ENCODE data around the gene PRR14.
A peak's percentile ranks its signal among the peaks of the same experiment; 100 is the strongest.
"Not testable (repeated sequence)": the region's sequence is repeated elsewhere in the genome, so short reads cannot be mapped to it uniquely, and the experiment has no call there.

The PRR14 gene

DNA sequence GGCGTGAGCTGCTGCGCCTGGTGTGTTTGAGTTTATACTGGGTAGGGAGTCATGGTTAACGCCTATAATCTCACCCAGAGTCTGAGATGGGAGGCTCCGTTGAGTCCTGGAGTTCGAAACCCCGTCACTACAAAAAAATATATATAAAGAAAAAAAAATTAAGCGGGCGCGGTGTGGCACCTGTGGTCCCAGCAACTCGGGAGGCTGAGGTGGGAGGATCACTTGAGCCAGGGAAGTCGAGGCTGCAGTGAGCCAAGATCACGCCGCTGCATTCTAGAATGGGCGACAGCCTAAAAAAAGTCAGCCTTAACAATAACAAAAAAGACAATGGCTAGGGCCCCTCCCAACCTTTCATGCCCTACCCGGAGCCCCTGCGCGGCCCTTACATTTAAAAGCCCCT is 17.2 kb upstream of the PRR14 start:
- no peak for DNase-seq

DNA sequence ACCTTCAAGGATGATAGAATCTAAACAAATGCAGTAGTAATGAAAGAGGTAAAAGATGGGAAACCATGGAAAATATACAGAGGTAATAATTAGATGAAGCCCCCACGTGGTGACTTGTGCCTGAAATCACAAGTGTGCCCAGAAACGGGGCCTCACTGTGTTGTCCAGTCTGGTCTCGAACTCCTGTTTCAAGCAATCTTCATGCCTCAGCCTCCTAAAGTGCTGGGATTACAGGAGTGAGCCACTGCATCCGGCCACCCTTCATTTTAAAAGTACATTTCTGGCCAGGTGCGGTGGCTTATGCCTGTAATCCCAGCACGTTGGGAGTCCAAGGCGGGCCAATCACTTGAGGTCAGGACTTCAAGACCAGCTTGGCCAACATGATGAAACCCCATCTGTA is 14.2 kb upstream of the PRR14 start:
- no peak for DNase-seq

DNA sequence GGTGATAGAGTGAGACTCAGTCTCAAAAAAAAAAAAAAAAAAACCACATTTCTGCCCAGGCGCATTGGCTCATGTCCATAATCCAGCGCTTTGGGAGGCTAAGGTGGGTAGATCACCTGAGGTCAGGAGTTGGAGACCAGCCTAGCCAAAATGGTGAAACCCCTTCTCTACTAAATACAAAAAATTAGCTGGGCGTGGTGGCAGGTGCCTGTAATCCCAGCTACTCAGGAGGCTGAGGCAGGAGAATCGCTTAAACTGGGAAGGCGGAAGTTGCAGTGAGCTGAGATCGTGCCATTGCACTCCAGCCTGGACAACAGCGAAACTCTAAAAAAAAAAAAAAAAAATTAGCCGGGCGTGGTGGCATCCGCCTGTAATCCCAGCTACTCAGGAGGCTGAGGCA is 13.6 kb upstream of the PRR14 start:
- not testable (repeated sequence) for DNase-seq

DNA sequence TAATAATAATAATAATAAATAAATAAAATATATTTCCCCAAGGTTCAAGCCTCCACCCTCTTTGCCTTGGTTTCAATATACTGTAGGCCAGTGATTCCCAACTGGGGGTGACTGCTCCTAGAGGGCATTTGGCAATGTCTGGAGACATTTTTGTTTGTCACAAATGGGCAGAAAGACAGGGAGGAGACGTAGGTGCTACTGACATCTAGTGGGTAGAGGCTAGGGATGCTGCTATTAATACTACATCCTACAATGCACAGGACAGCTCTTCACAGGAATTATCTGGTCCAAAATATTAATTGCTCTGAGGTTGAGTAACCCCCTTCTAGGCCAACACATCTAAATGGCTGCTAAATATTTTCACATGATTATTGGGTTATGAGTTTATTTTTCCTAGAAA is 12.8 kb upstream of the PRR14 start:
- peak; percentile 9 for DNase-seq

DNA sequence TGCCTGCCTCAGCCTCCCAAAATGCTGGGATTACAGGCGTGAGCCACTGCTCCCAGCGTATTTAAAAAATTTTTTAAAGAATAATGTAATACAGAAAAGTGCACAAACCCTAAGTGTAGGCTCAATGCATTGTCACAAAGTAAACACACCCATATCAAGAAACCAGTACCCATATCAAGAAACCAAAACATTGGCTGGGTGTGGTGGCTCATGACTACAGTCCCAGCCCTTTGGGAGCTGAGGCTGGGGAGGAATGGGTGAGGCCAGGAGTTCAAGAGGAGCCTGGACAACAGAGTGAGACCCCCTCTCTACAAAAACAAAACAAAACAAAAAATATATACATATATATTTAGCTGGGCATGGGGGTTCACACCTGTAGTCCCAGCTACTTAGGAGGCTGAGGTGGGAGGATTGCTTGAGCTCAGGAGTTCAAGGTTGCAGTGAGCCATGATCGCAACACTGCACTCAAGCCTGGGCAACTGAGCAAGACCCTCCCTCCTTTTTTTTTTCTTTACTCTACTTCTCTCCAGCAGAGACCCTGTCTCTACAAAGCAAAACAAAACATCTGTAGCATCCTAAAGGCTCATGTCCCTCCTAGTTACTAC is 9.3 kb upstream of the PRR14 start:
- DNase-seq: no peak

DNA sequence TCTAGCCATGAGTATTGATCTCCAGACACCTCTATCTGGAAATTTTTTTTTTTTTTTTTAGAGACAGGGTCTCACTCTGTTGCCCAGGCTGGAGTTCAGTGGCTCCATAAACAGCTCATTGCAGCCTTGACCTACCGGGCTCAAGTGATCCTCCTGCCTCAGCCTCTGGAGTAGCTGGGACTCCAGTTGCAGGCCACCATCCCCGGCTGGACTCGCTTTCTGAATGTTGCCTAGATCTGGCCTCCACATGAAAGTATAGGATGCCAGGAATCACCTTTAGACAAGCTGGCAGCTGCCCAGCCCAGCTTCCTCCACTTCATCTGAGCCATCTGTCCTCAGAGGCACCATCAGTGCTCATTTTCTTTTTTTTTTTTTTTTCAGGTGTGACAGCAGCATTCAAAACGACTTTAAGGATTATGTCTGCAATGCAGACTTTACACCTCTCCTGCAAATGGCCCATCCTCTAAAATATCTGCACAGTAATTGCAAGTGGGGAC is 6.4 kb upstream of the PRR14 start:
- DNase-seq: peak; percentile 10

DNA sequence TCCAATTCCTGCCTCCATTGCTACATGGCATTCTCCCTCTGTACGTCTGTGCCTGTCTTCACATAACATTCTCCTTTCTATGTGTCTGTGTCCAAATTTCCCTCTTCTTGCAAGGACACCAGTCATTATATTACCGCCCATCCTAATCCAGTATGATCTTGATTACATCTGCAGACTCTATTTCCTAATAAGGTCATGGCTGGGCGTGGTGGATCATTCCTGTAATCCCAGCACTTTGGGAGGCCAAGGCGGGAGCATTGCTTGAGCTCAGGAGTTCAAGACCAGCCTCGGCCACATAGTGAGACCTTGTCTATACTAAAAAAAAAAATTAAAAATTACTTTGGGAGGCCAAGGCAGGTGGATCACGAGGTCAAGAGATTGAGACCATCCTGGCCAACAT is 5.0 kb upstream of the PRR14 start:
- no peak for DNase-seq

DNA sequence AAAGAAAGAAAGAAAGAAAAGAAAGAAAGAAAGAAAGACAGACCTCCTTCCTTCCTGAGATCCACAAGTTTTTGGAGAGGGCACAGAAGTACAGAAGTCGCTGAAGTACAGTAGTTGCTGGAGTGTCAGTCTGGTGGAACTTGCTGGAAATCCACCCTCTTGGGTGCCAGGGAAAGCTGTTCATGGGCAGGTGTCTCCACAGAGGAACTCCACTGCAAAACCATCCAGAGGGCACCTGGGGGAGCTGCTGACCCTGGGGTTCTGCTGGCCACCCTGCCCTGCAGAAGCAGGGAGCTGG is 3.5 kb upstream of the PRR14 start:
- no peak for DNase-seq

DNA sequence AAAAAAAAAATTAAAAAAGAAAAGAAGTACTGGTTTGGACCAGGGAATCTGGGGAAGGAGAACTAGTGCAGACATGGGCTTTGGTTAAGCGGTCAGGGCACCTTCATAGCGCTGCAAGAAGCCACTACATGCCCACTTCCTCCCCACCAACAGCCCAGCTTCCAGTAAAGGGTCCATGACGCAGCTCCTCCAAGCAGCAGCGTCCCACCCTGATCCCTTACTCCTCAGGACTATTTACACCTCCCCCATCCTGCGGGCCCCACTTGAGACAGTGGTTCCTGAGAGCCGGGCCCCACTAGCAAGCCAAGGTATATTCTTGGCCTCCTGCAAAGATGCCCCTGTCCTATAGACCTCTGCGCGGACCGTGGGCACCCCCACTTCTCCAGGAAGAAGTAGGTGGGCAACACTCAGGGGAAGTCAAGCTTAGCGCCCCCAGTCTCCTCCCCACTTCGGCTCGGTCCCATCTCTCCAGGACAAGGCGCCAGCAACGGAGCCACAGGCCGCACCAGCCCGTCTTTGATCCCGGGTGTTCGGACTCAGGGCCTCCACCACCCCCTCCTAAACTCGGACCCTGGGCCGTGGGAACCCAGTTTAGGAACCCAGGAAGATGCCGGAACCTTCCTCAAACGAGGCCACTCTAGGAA is 913 bp upstream of the PRR14 start:
- DNase-seq: no peak

DNA sequence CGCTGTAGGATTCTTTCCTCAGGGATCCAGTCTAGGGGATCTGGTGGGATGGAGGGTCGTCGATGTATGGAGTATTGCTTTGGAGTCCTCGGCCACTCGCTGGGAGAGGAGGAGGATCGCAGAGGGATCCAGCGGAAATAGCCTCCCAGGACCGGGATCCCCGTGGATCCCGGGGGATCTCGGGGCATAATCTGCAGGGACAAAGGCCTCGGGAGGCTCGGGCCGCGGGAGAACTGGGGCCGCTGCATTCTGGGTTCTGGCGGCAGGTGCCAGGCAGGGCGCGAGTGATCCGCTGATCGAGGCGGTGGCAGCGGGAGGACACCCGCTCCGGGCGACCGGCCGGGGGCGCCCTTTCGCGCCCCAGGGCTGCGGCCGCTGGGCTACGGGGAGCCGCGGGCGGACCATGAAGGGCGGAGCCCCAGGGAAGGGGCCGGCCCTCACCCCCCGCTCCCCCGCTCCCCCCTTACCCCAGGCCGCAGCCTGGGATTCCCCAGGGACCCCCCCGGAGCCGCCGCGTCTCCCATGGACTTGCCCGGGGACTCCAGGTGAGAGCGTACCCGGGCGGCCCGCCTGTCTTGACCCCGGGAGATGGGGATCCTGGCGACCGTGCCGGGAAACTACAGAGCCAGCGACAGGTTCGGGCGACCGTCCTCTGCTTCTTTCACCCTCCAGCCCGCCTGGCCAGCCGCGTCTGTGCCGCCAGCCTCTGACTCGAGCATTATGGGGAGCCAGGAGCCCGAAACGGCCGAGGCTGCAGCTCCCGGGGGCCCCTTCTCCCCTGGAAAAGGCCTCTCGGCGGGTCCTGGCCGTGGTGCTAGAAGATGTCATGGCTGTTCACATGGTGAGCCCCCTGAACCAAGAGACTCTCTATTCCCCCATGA is 604 bp downstream of the PRR14 start:
- DNase-seq: peak; percentile 33

DNA sequence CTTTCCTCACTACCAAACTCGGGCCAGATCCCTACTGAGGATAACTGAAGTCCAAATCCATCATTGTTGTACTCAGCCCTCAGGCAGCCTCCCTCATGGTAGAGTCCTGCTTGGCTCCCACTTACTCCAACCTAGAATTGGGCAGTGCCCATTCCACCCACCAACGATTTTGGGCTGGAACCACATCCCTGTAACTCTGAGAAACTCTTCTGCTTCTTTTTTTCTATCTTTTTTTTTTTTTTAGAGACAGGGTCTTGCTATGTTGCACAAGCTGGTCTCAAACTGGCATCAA is 1.2 kb downstream of the PRR14 start:
- DNase-seq: no peak

DNA sequence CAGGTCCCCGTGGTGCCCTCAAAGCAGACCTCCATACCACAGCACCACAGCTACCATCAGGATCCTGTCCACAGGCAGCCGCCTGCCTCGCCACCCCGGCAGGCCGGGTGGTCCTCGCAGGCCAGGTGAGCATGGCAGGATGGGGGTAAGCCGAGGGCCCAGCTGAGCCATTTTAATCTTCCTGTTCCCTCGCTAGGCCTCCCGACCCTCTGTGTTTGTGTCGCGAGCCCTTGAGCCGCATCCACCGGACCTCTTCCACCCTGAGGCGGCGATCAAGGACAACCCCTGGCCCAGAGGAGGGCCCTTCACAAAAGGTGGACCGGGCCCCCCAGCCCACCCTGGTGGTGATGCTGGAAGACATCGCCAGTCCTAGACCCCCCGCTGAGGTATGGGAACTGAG is 2.0 kb downstream of the PRR14 start:
- no peak for DNase-seq

DNA sequence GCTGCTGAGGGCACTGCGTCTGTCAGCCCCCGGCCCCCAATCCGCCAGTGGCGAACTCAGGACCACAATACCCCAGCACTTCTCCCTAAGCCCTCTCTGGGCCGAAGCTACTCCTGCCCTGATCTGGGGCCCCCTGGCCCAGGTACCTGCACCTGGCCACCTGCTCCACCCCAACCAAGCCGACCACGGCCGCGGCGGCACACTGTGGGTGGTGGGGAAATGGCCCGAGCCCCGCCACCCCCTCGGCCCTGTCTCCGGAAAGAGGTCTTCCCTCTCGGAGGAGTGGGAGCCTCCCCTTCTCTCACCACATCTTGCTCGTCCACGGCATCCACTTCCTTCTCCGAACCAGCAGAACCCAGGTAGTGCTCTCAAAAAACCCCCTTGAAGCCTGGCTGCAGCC is 4.1 kb downstream of the PRR14 start:
- DNase-seq: no peak

DNA sequence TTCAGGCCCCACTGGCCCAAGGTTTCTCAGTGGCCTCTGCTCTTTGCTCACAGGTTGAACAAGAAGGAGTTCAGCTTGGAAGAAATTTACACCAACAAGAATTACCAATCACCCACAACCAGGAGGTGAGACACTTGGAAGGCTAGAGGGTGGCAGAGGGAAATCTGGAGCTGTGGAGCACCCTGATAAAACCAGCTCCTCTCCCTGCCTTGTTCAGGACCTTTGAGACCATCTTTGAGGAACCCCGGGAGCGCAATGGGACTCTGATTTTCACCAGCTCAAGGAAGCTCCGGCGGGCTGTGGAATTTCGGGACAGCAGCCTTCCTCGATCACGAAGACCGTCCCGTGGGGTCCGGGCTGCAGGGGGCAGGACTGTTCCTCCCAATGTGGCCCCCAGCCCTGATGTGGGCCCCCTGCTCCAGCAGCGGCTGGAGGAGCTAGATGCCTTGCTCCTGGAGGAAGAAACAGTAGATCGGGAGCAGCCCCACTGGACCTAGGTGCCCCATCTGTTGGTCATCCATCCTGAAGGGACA is 5.1 kb downstream of the PRR14 start:
- no peak for DNase-seq

DNA sequence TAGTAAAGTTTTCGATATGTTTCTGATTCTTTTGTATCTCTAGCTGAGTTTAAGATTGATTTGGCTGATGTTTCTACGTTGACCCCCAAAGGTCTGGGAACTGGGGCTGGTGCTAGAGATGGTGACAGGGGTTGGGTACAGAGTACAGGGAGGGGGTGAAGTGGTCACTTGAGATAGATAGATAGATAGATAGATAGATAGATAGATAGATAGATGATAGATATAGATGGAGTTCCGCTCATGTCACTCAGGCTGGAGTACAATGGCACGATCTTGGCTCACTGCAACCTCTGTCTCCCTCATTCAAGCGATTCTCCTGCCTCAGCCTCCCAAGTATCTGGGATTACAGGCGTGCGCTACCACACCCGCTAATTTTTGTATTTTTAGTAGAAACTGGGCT is 5.6 kb downstream of the PRR14 start:
- no peak for DNase-seq

DNA sequence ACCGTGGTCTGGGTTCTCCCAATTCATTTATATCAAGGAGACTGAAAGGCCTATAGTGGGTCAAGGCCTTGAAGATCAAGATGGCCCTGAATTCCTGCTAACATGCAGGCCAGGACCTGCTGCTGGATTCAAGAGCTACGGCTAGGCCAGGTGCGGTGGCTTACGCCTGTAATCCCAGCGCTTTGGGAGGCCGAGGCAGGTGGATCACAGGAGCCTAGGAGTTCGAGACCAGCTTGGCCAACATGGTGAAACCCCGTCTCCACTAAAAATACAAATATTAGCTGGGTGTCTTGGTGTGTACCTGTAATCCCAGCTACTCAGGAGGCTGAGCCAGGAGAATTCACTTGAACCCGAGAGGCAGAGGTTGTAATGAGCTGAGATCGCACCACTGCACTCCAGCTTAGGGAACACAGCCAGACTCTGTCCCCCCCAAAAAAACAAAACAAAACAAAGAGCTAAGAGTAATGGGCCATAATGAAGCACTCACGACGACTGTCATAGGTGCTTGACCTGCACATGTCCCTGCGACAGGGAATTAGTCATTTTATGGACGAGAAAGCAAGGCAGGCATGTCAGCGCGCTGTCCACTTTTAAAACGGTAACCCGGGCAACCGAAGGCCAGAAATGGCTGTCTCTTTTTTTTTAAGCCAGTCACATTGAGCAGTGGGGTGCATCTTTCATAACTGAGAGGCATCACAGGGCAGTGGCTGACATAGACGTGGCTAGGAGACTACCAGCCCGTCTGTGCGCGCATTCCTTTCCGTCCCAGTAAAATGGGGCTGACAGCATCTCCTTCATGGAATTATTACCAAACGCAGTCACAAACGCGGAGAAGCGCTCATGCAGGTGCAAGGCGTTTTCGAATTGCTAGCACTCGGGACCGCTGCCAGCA is 6.5 kb downstream of the PRR14 start:
- peak; percentile 73 for DNase-seq

DNA sequence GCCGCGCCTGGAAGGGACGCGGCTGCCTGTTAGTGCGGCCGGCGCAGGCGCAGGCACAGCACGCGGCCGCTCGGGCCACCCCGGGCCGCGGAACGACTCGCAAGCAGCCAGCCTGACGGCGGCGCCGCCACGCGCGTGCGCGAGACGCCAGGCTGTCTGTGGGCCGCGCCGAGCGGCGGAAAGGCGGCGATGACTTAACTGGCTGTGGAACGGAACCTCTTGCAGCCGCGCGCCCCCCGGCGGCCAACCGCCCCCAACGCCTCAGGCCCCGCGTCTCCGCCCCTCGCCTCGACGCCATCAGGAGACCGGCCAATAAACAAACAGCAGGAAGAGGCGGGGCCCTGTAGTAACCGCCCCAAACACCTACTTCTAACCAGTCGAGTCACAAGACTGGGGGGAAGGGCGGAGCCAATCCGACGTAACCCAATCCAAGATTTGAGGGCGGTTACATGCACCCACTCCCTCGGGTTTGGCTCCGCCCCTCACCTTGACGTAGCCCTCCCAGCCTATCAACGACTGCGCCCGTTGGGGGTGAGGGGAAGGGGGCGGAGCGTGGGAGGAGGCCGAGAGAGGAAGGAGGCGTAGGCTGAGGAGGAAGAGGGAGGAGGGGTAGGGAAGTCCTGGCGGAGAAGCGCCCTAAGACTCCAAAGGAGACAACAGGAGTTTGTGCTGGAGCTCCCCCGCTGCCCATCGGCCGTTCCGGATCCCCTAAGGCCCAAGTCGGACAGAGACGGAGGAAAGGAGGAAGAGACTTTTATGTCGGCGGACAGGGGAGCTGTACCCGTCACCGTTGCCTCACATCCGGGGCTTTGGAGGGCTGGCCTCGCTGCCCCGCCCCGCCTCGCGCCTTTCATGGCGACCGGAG is 7.3 kb downstream of the PRR14 start, which contains the start of gene FBRS:
FBRS (plus strand) TSS at position 566 of the 865 bp plus-strand sequence. CDS start 1,088 bp downstream, outside the sequence.
- peak; percentile 99 for DNase-seq

DNA sequence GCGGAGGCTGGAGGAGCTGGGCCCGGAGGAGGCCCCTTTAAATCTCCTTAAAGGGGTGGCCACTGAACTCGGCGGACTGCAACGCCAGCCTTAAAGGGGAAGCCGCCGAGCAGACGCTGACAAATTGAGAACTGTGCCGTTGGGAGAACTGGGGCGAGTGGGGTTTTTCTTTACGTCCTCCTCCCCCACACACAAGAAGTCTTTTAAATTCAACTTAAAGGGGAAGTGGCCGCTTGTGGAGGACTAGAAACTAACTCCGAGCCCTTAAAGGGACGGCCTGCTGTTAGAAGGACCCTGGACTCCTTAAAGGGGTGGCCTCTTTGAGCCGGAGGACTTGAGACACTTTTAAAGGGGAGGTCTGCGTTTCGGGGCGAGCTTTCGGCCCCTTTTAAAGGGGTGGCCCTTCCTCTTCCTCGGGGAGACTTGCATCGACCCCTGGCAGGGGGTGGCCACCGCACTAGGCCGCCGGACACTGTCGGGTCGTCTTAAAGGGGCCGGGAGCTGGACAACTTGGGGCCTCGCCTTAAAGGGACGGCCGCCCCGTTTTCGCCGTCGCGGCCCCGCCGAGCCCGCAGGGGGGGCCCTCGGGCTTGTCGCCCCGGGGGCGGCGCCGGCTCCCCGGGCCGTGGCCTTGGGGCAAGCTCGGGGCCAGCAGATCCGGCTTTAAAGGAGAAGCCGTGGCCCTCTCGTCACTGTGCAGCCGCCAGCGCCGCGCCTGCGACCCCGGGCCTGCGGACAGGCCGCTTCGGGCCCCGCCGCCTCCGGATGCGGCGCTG is 8.2 kb downstream of the PRR14 start:
- DNase-seq: peak; percentile 95

DNA sequence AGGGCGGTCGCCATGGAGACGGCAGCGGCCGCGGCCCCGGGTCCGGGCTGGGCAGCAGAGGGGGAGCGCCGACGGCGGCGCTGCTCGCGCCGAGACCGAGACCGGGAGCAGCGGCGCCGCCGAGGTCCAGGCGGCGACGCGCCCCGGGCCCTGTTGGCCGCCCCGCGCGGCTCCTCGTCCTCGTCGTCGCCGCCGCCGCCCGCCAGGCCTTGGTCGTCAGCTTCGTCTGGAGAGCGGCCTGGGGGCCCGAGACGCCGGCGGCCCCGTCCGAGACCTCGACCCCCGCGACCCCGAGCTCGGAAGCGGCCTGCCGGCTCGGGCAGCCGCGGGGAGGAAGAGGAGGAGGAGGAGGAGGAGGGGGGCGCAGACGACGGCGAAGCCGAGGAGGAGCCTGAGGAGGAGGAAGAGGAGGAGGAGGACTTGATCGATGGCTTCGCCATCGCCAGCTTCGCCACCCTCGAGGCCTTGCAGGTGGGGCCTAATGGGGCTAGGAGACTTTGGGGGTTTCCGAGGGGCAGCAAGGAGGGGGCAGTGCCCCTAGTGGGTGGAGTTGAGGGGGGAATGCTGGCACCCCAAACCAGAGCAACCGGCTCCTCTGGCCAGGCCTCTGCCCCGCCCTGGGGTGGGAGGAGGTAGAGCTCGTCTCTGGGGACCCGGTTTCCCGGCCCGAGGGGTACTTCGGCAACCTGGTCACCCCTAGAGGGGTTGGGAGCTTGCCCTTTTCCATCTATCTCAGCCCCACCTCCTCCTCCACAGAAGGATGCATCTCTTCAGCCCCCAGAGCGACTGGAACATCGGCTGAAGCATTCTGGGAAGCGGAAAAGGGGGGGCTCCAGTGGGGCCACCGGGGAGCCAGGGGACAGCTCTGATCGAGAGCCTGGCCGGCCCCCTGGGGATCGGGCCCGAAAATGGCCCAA is 9.0 kb downstream of the PRR14 start:
- DNase-seq: no peak

All from NCI-H2029 (cell line).